ENCODE measurements around the gene INAFM1. TPM values are rescaled to one million over a fixed set of nuclear protein-coding genes. Genes with fewer than 3 reads are reported as not detected.

INAFM1 gene
- total and polyA plus RNA-seq, 9 of the 15 experiments (the other 6 are each of a cell fraction or from before 2014, with no cell fraction given), result 0.71 to 30.9 (median 3.1) TPM

GRCh38 chr19:47274891-47275761 lies 441 bp downstream of the INAFM1 start (continued):
- TF ChIP-seq MAZ (CRISPR knock-in tag; conservative IDR thresholded peaks at IDR 0.05 in 1 of 2, IDR thresholded peaks at IDR 0.05 in 1 of 2) (0 out of 4 replicates have a peak, but pooled peaks of 1 of the 2 experiments have one; percentile 5), PHF8 (IDR thresholded peaks at IDR 0.05; ENCODE audit: borderline replicate concordance, low read length) (peak; percentile 13; the same call in 1 of the 2 replicates), REST (IDR thresholded peaks at IDR 0.05; ENCODE audit: borderline replicate concordance) (no peak), REST (CRISPR knock-in tag; IDR thresholded peaks at IDR 0.05; ENCODE audit: low read depth) (peak; percentile 68; the same call in 1 of the 2 replicates), E2F6 (IDR thresholded peaks at IDR 0.05; ENCODE audit: borderline replicate concordance in 1 of 2, extremely low read depth in 1 of 2, insufficient read depth in 1 of 2, insufficient read length in 1 of 2, low read depth in 1 of 2, low read length in 1 of 2, poor library complexity in 1 of 2, severe bottlenecking in 1 of 2) (peak; percentile 4 to 9), ZBTB7A (IDR thresholded peaks at IDR 0.05; ENCODE audit: borderline replicate concordance, control insufficient read depth, low read depth, low read length) (peak; percentile 67; the same call in 1 of the 2 replicates), IRF1 (CRISPR knock-in tag; IDR thresholded peaks at IDR 0.05; ENCODE audit: borderline replicate concordance) (no peak), ZBTB1 (CRISPR knock-in tag; IDR thresholded peaks at IDR 0.05; ENCODE audit: borderline replicate concordance, low read depth) (peak; percentile 71; the same call in 1 of the 2 replicates), ZNF561 (CRISPR knock-in tag; conservative IDR thresholded peaks at IDR 0.05) (no peak), CCNT2 (IDR thresholded peaks at IDR 0.05; ENCODE audit: borderline replicate concordance, extremely low read depth, insufficient read length, low read depth, low read length) (peak; percentile 83), ATF4 (CRISPR knock-in tag; IDR thresholded peaks at IDR 0.05) (0 out of 2 replicates have a peak, but pooled peaks have one; percentile 15), HDAC8 (tag; IDR thresholded peaks at IDR 0.05) (no peak), FOXP1 (CRISPR knock-in tag; IDR thresholded peaks at IDR 0.05) (0 out of 2 replicates have a peak, but pooled peaks have one; percentile 19)

All from K562 (cell line).